D721Med (cell line): ENCODE data around the gene WNK4.

Experiments
- DNase-seq: peaks from one replicate; pipeline ENCODE4 v3.0.0; 2011; ENCODE audit warnings: low spot score; ENCODE audit not compliant: insufficient read length
- FAIRE-seq: peaks from 2 replicates; lab custom pipeline; 2011; peaks lifted over from hg19 to GRCh38; lab: Jason Lieb, UNC
- CTCF ChIP-seq: IDR thresholded peaks from 2 replicates; pipeline ENCODE4 v1.5.1; 2012; ENCODE audit warnings: mild to moderate bottlenecking, control low read depth; ENCODE audit not compliant: insufficient read depth; ENCODE audit errors: missing control alignments

Gene WNK4

GRCh38 chr17:42791948-42792347, 11.5 kb downstream of the WNK4 start:
- no peak for FAIRE-seq
- no peak for DNase-seq
- no peak for TF ChIP-seq CTCF

- TF ChIP-seq CTCF = no peak
- DNase-seq (no peak), FAIRE-seq (no peak)
Observed at GRCh38 chr17:42792545-42792944, 12.1 kb downstream of the WNK4 start.

GRCh38 chr17:42795061-42795460, 14.7 kb downstream of the WNK4 start:
- FAIRE-seq = no peak
- no peak for DNase-seq
- TF ChIP-seq CTCF = no peak

GRCh38 chr17:42795465-42795864, 15.1 kb downstream of the WNK4 start:
- FAIRE-seq (no peak), DNase-seq (no peak)
- TF ChIP-seq CTCF = no peak

- FAIRE-seq (no peak), DNase-seq (no peak)
- no peak for TF ChIP-seq CTCF
Observed at GRCh38 chr17:42796066-42796758, 15.8 kb downstream of the WNK4 start.

GRCh38 chr17:42797067-42798007, 16.9 kb downstream of the WNK4 start:
- no peak for FAIRE-seq
- no peak for TF ChIP-seq CTCF
- DNase-seq = no peak

- FAIRE-seq (no peak), DNase-seq (no peak)
- no peak for TF ChIP-seq CTCF
Observed at GRCh38 chr17:42798011-42798382, 17.6 kb downstream of the WNK4 start.
